NCI-H524 treated with DMSO at 0.1 percent for 48 hours (cell line): ENCODE data around the gene AMD1.
A peak's percentile ranks its signal among the peaks of the same experiment; 100 is the strongest.
"Not testable (repeated sequence)": the region's sequence is repeated elsewhere in the genome, so short reads cannot be mapped to it uniquely, and the experiment has no call there.

Experiments
- DNase-seq: peaks from one replicate; lab custom pipeline; 2025; lab: John Stamatoyannopoulos, UW

AMD1 gene

GRCh38 chr6:110873981-110874879 lies at the start of gene AMD1:
AMD1 (plus strand) TSS chr6:110874785; CDS start chr6:110875106, 321 bp downstream.
- DNase-seq = peak; percentile 74

GRCh38 chr6:110826236-110827129 lies 48.1 kb upstream of the AMD1 start:
- no peak for DNase-seq

- no peak for DNase-seq
Observed at GRCh38 chr6:110828396-110828795, 46.2 kb upstream of the AMD1 start.

- DNase-seq = no peak
Observed at GRCh38 chr6:110831405-110831804, 43.2 kb upstream of the AMD1 start.

GRCh38 chr6:110833831-110834230 lies 40.8 kb upstream of the AMD1 start:
- DNase-seq = no peak

GRCh38 chr6:110835751-110836150 lies 38.8 kb upstream of the AMD1 start:
- not testable (repeated sequence) for DNase-seq

GRCh38 chr6:110841266-110841665 lies 33.3 kb upstream of the AMD1 start:
- DNase-seq = no peak

GRCh38 chr6:110849781-110850180 lies 24.8 kb upstream of the AMD1 start:
- no peak for DNase-seq

- no peak for DNase-seq
Observed at GRCh38 chr6:110852773-110853172, 21.8 kb upstream of the AMD1 start.

GRCh38 chr6:110853754-110854477 lies 20.7 kb upstream of the AMD1 start:
- DNase-seq = no peak

- no peak for DNase-seq
Observed at GRCh38 chr6:110856296-110856695, 18.3 kb upstream of the AMD1 start.

GRCh38 chr6:110858016-110858415 lies 16.6 kb upstream of the AMD1 start:
- DNase-seq = no peak

GRCh38 chr6:110858562-110859214 lies 15.9 kb upstream of the AMD1 start:
- no peak for DNase-seq

GRCh38 chr6:110859335-110859792 lies 15.2 kb upstream of the AMD1 start:
- DNase-seq = no peak

- DNase-seq = no peak
Observed at GRCh38 chr6:110864824-110865223, 9.8 kb upstream of the AMD1 start.

- no peak for DNase-seq
Observed at GRCh38 chr6:110874880-110875547, 429 bp downstream of the AMD1 start.

- DNase-seq = no peak
Observed at GRCh38 chr6:110875548-110876169, 1.1 kb downstream of the AMD1 start.

- peak; percentile 58 for DNase-seq
Observed at GRCh38 chr6:110876170-110876773, 1.7 kb downstream of the AMD1 start.

- DNase-seq = no peak
Observed at GRCh38 chr6:110876806-110877564, 2.4 kb downstream of the AMD1 start.
